GM23338 (cell line): Measurements from ENCODE around the gene FRS2. TPM values are rescaled to one million over a fixed set of nuclear protein-coding genes. Genes with fewer than 3 reads are reported as not detected.

ENCODE experiments used
- ATAC-seq: fragments of 200-7000 bp; cut with Tn5 transposase; 3 replicates; pipeline ENCODE4 v1.9.1; 2020
- DNase-seq: peaks from one replicate; pipeline ENCODE4 v3.0.0-alpha.2; 2015; ENCODE audit warnings: low spot score
- H2AFZ ChIP-seq: fragments of 200-600 bp; sonication (generic); 2 replicates; pipeline ENCODE4 v1.8.0; 2016; ENCODE audit warnings: antibody characterized with exemption, mild to moderate bottlenecking, moderate library complexity
- H3F3A ChIP-seq: fragments of 200-600 bp; sonication (generic); replicated peaks from 2 replicates; pipeline ENCODE4 v1.8.0; 2017; ENCODE audit warnings: antibody characterized with exemption, mixed run types, low read depth
- H3K27ac ChIP-seq: fragments of 200-600 bp; sonication (generic); 2 replicates; pipeline ENCODE4 v1.6.1; 2016; ENCODE audit warnings: low read depth
- H3K27me3 ChIP-seq: fragments of 200-600 bp; sonication (generic); 2 replicates; pipeline ENCODE4 v1.8.0; 2016; ENCODE audit warnings: mild to moderate bottlenecking, mixed run types, moderate library complexity; ENCODE audit not compliant: insufficient read depth
- H3K36me3 ChIP-seq: fragments of 200-600 bp; sonication (generic); 2 replicates; pipeline ENCODE4 v1.8.0; 2016; ENCODE audit warnings: mild to moderate bottlenecking; ENCODE audit not compliant: insufficient read depth
- H3K4me1 ChIP-seq: fragments of 200-600 bp; sonication (generic); 2 replicates; pipeline ENCODE4 v1.8.0; 2016; ENCODE audit warnings: mild to moderate bottlenecking, moderate library complexity; ENCODE audit not compliant: insufficient read depth
- H3K4me2 ChIP-seq: fragments of 200-600 bp; sonication (generic); 2 replicates; pipeline ENCODE4 v1.7.1; 2017; ENCODE audit warnings: mixed run types
- H3K4me3 ChIP-seq: fragments of 200-600 bp; sonication (generic); 2 replicates; pipeline ENCODE4 v1.6.1; 2016; ENCODE audit warnings: mixed run types
- H3K79me2 ChIP-seq: fragments of 200-600 bp; sonication (generic); replicated peaks from 2 replicates; pipeline ENCODE4 v1.8.0; 2017; ENCODE audit warnings: mild to moderate bottlenecking; ENCODE audit not compliant: insufficient read depth
- H3K9me2 ChIP-seq: fragments of 200-600 bp; sonication (generic); 2 replicates; pipeline ENCODE4 v1.8.0; 2017; ENCODE audit not compliant: insufficient read depth
- H4K20me1 ChIP-seq: fragments of 200-600 bp; sonication (generic); replicated peaks from 2 replicates; pipeline ENCODE4 v1.8.0; 2017; ENCODE audit warnings: mild to moderate bottlenecking; ENCODE audit not compliant: insufficient read depth
- H3K27ac Mint-ChIP-seq: 2 replicates; pipeline ENCODE4 v1.8.0; 2020; ENCODE audit warnings: inconsistent platforms, mild to moderate bottlenecking, moderate library complexity, mixed read lengths
- H3K27me3 Mint-ChIP-seq: 3 replicates; pipeline ENCODE4 v1.8.0; 2022; ENCODE audit warnings: low read depth, mild to moderate bottlenecking, moderate library complexity, mixed read lengths, inconsistent platforms; ENCODE audit not compliant: insufficient read depth, poor library complexity
- H3K36me3 Mint-ChIP-seq: 3 replicates; pipeline ENCODE4 v1.8.0; 2021; ENCODE audit warnings: low read depth, mild to moderate bottlenecking, inconsistent platforms, moderate library complexity, mixed read lengths
- H3K4me1 Mint-ChIP-seq: 3 replicates; pipeline ENCODE4 v1.8.0; 2020; ENCODE audit warnings: mild to moderate bottlenecking, inconsistent platforms, mixed read lengths
- H3K4me3 Mint-ChIP-seq: 3 replicates; pipeline ENCODE4 v1.8.0; 2021; ENCODE audit warnings: moderate library complexity, mild to moderate bottlenecking, inconsistent platforms, mixed read lengths
- H3K9me3 Mint-ChIP-seq: 3 replicates; pipeline ENCODE4 v1.8.0; 2020; ENCODE audit warnings: moderate library complexity, mild to moderate bottlenecking, inconsistent platforms, mixed read lengths
- CREB1 ChIP-seq: fragments of 250-450 bp; sonication (Bioruptor Pico); IDR thresholded peaks from 2 replicates; pipeline ENCODE4 v1.5.0; 2020; ENCODE audit warnings: low read depth, mild to moderate bottlenecking, moderate library complexity
- ETS1 ChIP-seq: IDR thresholded peaks from 2 replicates; pipeline ENCODE4 v1.6.1; 2016; ENCODE audit warnings: antibody characterized with exemption
- EZH2 ChIP-seq: fragments of 200-600 bp; sonication (generic); IDR thresholded peaks from one replicate; pipeline ENCODE4 v1.8.0; 2017; ENCODE audit warnings: antibody characterized with exemption, mild to moderate bottlenecking, low read depth; ENCODE audit not compliant: unreplicated experiment
- EZH2phosphoT487 ChIP-seq: fragments of 200-600 bp; sonication (generic); IDR thresholded peaks from one replicate; pipeline ENCODE4 v1.8.1; 2018; ENCODE audit warnings: antibody characterized with exemption; ENCODE audit not compliant: unreplicated experiment
- JUNB ChIP-seq: IDR thresholded peaks from one replicate; pipeline ENCODE4 v1.6.1; 2016; ENCODE audit warnings: antibody characterized with exemption; ENCODE audit not compliant: unreplicated experiment
- NANOG ChIP-seq: IDR thresholded peaks from 2 replicates; pipeline ENCODE4 v1.6.1; 2016; ENCODE audit warnings: antibody characterized with exemption, borderline replicate concordance
- POLR2AphosphoS5 ChIP-seq: IDR thresholded peaks from 2 replicates; pipeline ENCODE4 v1.6.1; 2016; ENCODE audit warnings: antibody characterized with exemption, low read depth
- STAT1 ChIP-seq: IDR thresholded peaks from one replicate; pipeline ENCODE4 v1.6.1; 2016; ENCODE audit warnings: antibody characterized with exemption; ENCODE audit not compliant: unreplicated experiment
- ZNF114 ChIP-seq: fragments of 250-450 bp; sonication (Bioruptor Pico); IDR thresholded peaks from 2 replicates; pipeline ENCODE4 v1.5.0; 2020; ENCODE audit warnings: mild to moderate bottlenecking, moderate library complexity
- ZNF331 ChIP-seq: fragments of 250-450 bp; sonication (Bioruptor Pico); IDR thresholded peaks from 2 replicates; pipeline ENCODE4 v1.5.0; 2020; ENCODE audit warnings: low read depth, mild to moderate bottlenecking, moderate library complexity
- polyA plus RNA-seq: library from polyadenylated mRNA; unstranded; fragments of >200 nt; fragmentation: Nextera tagmentation; extraction: Ambion mirVana; gene quantifications from 2 replicates; pipeline ENCODE4 v1.2.1, GENCODE V29; 2016
- total RNA-seq: library from RNA; depleted of rRNA; stranded (reverse); fragments of >200 nt; shearing (Covaris generic); gene quantifications from 2 replicates; pipeline ENCODE4 v1.2.3, GENCODE V29; 2014
- TF ChIP-seq, protein P1 (sequence below): IDR thresholded peaks from one replicate; pipeline ENCODE4 v1.6.1; 2018; ENCODE audit warnings: antibody characterized with exemption; ENCODE audit not compliant: unreplicated experiment
- TF ChIP-seq, protein P2 (sequence below), 2 experiments: fragments of 200-600 bp in 1 of 2; sonication (generic) in 1 of 2; conservative IDR thresholded peaks; 2 replicates each; pipeline versions ENCODE4 v1.5.1 to v1.6.1; 2016 to 2017; ENCODE audit warnings: antibody characterized with exemption in 2 of 2, low read depth in 2 of 2, mild to moderate bottlenecking in 2 of 2, moderate library complexity in 1 of 2
- TF ChIP-seq, protein P3 (sequence below): fragments of 250-450 bp; sonication (Bioruptor Pico); IDR thresholded peaks from 2 replicates; pipeline ENCODE4 v1.5.0; 2020; ENCODE audit warnings: mild to moderate bottlenecking, moderate library complexity

Gene FRS2
- total and polyA plus RNA-seq, 2 experiments from 2014 or later: 34.3 to 45.0 TPM

GRCh38 chr12:69580074-69580473 is 109.9 kb downstream of the FRS2 start:
- no peak overlapping the region for H3K4me3 ChIP-seq
- Mint-ChIP-seq H3K27me3 (no peaks in the 10 kb centered on the region), H3K4me3 (no peak overlapping the region), H3K4me1 (peaks cover 14% of the 10 kb centered on the region), H3K9me3 (no peaks in the 10 kb centered on the region; the same call in 2 of the 3 replicates), H3K36me3 (no peaks in the 10 kb centered on the region), H3K27ac (no peak overlapping the region)
- H4K20me1 ChIP-seq: no peaks in the 10 kb centered on the region
- H3K79me2 ChIP-seq: no peaks in the 10 kb centered on the region
- ATAC-seq (peak; percentile 22), DNase-seq (peak; percentile 10)
- no peak overlapping the region for H2AFZ ChIP-seq
- H3K4me2 ChIP-seq: no peak overlapping the region
- TF ChIP-seq POLR2AphosphoS5: no peak
- TF ChIP-seq ZNF331 (CRISPR knock-in tag): no peak
- TF ChIP-seq STAT1: no peak
- no peak for TF ChIP-seq NANOG
- TF ChIP-seq JUNB: no peak
- no peak for TF ChIP-seq ZNF114 (CRISPR knock-in tag)
- TF ChIP-seq, protein P1, sequence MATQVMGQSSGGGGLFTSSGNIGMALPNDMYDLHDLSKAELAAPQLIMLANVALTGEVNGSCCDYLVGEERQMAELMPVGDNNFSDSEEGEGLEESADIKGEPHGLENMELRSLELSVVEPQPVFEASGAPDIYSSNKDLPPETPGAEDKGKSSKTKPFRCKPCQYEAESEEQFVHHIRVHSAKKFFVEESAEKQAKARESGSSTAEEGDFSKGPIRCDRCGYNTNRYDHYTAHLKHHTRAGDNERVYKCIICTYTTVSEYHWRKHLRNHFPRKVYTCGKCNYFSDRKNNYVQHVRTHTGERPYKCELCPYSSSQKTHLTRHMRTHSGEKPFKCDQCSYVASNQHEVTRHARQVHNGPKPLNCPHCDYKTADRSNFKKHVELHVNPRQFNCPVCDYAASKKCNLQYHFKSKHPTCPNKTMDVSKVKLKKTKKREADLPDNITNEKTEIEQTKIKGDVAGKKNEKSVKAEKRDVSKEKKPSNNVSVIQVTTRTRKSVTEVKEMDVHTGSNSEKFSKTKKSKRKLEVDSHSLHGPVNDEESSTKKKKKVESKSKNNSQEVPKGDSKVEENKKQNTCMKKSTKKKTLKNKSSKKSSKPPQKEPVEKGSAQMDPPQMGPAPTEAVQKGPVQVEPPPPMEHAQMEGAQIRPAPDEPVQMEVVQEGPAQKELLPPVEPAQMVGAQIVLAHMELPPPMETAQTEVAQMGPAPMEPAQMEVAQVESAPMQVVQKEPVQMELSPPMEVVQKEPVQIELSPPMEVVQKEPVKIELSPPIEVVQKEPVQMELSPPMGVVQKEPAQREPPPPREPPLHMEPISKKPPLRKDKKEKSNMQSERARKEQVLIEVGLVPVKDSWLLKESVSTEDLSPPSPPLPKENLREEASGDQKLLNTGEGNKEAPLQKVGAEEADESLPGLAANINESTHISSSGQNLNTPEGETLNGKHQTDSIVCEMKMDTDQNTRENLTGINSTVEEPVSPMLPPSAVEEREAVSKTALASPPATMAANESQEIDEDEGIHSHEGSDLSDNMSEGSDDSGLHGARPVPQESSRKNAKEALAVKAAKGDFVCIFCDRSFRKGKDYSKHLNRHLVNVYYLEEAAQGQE: no peak
- no peak for TF ChIP-seq EZH2
- TF ChIP-seq, protein P2, sequence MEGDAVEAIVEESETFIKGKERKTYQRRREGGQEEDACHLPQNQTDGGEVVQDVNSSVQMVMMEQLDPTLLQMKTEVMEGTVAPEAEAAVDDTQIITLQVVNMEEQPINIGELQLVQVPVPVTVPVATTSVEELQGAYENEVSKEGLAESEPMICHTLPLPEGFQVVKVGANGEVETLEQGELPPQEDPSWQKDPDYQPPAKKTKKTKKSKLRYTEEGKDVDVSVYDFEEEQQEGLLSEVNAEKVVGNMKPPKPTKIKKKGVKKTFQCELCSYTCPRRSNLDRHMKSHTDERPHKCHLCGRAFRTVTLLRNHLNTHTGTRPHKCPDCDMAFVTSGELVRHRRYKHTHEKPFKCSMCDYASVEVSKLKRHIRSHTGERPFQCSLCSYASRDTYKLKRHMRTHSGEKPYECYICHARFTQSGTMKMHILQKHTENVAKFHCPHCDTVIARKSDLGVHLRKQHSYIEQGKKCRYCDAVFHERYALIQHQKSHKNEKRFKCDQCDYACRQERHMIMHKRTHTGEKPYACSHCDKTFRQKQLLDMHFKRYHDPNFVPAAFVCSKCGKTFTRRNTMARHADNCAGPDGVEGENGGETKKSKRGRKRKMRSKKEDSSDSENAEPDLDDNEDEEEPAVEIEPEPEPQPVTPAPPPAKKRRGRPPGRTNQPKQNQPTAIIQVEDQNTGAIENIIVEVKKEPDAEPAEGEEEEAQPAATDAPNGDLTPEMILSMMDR (conservative IDR thresholded peaks at IDR 0.05; ENCODE audit: low read depth in 2 of 2): no peak
- no peak for TF ChIP-seq CREB1 (CRISPR knock-in tag)
- TF ChIP-seq ETS1: no peak
- TF ChIP-seq, protein P3, sequence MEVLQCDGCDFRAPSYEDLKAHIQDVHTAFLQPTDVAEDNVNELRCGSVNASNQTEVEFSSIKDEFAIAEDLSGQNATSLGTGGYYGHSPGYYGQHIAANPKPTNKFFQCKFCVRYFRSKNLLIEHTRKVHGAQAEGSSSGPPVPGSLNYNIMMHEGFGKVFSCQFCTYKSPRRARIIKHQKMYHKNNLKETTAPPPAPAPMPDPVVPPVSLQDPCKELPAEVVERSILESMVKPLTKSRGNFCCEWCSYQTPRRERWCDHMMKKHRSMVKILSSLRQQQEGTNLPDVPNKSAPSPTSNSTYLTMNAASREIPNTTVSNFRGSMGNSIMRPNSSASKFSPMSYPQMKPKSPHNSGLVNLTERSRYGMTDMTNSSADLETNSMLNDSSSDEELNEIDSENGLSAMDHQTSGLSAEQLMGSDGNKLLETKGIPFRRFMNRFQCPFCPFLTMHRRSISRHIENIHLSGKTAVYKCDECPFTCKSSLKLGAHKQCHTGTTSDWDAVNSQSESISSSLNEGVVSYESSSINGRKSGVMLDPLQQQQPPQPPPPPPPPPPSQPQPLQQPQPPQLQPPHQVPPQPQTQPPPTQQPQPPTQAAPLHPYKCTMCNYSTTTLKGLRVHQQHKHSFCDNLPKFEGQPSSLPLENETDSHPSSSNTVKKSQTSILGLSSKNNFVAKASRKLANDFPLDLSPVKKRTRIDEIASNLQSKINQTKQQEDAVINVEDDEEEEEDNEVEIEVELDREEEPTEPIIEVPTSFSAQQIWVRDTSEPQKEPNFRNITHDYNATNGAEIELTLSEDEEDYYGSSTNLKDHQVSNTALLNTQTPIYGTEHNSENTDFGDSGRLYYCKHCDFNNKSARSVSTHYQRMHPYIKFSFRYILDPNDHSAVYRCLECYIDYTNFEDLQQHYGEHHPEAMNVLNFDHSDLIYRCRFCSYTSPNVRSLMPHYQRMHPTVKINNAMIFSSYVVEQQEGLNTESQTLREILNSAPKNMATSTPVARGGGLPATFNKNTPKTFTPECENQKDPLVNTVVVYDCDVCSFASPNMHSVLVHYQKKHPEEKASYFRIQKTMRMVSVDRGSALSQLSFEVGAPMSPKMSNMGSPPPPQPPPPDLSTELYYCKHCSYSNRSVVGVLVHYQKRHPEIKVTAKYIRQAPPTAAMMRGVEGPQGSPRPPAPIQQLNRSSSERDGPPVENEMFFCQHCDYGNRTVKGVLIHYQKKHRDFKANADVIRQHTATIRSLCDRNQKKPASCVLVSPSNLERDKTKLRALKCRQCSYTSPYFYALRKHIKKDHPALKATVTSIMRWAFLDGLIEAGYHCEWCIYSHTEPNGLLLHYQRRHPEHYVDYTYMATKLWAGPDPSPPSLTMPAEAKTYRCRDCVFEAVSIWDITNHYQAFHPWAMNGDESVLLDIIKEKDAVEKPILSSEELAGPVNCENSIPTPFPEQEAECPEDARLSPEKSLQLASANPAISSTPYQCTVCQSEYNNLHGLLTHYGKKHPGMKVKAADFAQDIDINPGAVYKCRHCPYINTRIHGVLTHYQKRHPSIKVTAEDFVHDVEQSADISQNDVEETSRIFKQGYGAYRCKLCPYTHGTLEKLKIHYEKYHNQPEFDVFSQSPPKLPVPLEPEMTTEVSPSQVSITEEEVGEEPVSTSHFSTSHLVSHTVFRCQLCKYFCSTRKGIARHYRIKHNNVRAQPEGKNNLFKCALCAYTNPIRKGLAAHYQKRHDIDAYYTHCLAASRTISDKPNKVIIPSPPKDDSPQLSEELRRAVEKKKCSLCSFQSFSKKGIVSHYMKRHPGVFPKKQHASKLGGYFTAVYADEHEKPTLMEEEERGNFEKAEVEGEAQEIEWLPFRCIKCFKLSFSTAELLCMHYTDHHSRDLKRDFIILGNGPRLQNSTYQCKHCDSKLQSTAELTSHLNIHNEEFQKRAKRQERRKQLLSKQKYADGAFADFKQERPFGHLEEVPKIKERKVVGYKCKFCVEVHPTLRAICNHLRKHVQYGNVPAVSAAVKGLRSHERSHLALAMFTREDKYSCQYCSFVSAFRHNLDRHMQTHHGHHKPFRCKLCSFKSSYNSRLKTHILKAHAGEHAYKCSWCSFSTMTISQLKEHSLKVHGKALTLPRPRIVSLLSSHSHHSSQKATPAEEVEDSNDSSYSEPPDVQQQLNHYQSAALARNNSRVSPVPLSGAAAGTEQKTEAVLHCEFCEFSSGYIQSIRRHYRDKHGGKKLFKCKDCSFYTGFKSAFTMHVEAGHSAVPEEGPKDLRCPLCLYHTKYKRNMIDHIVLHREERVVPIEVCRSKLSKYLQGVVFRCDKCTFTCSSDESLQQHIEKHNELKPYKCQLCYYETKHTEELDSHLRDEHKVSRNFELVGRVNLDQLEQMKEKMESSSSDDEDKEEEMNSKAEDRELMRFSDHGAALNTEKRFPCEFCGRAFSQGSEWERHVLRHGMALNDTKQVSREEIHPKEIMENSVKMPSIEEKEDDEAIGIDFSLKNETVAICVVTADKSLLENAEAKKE (CRISPR knock-in tag): no peak
- no peak for TF ChIP-seq EZH2phosphoT487
- peaks cover 3% of the 10 kb centered on the region; the same call in 1 of the 2 replicates for H3K4me1 ChIP-seq
- no peaks in the 10 kb centered on the region for H3K9me2 ChIP-seq
- H3F3A ChIP-seq: no peaks in the 10 kb centered on the region
- H3K27ac ChIP-seq: peak overlapping the region; percentile 64
- H3K36me3 ChIP-seq: no peaks in the 10 kb centered on the region; the same call in 1 of the 2 replicates
- no peaks in the 10 kb centered on the region for H3K27me3 ChIP-seq
